NCI-H82 (cell line): Measurements from ENCODE around the gene GTF2IRD1.
"Not testable (repeated sequence)": the region's sequence is repeated elsewhere in the genome, so short reads cannot be mapped to it uniquely, and the experiment has no call there.

ENCODE experiments used
- DNase-seq: peaks from one replicate; lab custom pipeline; 2025; lab: John Stamatoyannopoulos, UW

GTF2IRD1 gene, protein sequence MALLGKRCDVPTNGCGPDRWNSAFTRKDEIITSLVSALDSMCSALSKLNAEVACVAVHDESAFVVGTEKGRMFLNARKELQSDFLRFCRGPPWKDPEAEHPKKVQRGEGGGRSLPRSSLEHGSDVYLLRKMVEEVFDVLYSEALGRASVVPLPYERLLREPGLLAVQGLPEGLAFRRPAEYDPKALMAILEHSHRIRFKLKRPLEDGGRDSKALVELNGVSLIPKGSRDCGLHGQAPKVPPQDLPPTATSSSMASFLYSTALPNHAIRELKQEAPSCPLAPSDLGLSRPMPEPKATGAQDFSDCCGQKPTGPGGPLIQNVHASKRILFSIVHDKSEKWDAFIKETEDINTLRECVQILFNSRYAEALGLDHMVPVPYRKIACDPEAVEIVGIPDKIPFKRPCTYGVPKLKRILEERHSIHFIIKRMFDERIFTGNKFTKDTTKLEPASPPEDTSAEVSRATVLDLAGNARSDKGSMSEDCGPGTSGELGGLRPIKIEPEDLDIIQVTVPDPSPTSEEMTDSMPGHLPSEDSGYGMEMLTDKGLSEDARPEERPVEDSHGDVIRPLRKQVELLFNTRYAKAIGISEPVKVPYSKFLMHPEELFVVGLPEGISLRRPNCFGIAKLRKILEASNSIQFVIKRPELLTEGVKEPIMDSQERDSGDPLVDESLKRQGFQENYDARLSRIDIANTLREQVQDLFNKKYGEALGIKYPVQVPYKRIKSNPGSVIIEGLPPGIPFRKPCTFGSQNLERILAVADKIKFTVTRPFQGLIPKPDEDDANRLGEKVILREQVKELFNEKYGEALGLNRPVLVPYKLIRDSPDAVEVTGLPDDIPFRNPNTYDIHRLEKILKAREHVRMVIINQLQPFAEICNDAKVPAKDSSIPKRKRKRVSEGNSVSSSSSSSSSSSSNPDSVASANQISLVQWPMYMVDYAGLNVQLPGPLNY

DNA sequence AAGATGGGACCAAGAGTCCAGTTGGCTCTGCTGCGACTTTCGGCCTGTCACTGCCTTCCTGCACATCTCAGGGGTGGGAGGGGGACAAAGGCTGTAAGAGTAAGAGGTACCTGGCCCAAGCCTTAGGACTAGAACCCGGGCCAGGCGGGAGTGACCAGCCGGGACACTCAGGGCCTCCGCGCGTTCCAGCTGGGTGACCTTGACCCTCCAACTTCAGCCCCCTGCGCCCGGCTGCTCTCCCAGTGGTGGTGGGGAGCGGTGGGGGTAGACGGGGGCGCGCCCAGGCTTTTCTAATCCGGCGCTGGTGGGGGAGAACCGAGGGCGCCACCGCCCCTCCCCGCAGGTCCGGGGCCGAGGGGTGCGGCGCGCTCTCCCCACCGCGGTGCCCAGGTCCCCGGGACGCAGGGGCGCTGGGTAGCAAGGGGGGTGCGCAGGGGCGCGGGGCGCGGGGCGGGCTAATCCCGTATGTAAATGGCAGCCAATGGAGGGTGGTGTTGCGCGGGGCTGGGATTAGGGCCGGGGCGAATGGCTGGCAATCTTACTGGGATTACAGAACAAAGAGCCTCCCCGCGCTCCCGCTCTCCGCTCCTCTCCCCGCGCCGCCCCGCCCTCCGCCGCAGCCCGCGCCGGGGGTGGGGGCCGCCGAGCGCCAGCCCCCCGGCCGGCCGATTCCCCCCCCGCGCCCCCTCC is at the start of gene GTF2IRD1:
GTF2IRD1 (plus strand) TSS at position 585 of the 690 bp plus-strand sequence. CDS start 54,175 bp downstream, outside the sequence.
- DNase-seq, result peak; percentile 96

DNA sequence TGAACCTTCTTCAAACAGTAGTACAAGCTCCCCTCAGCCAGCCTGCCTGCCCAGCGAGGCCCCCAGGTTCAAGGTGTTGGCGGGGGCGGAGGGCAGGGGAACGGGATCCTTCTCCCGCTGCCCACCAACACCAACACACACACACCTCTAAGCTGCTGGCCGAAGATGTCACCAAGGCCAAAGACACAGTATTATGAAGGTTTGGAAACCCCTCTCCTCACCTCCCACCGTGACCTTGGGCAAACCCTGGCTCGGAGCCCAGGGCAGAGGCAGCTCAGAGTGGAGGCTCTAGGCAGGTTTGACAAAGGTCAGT is 49.4 kb upstream of the GTF2IRD1 start:
- no peak for DNase-seq

DNA sequence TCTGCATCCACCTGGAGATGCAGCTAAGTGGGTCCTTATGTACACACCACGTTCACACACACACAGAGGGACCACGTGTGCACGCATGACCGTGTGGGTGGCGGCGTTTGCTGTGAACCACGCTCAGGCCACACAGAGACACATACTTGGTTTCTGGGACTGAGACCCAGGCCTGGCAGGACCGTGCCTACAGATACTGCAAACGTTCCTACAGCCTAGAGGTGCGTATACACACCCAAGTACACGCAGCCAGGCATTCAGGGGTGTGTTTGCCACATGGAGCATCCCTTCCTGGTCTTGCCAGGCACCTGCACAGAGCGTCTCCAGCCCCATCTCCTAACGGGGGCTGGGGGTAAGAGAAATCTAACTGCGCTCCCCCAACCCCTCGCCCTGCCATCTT is 49.0 kb upstream of the GTF2IRD1 start:
- DNase-seq, result no peak

DNA sequence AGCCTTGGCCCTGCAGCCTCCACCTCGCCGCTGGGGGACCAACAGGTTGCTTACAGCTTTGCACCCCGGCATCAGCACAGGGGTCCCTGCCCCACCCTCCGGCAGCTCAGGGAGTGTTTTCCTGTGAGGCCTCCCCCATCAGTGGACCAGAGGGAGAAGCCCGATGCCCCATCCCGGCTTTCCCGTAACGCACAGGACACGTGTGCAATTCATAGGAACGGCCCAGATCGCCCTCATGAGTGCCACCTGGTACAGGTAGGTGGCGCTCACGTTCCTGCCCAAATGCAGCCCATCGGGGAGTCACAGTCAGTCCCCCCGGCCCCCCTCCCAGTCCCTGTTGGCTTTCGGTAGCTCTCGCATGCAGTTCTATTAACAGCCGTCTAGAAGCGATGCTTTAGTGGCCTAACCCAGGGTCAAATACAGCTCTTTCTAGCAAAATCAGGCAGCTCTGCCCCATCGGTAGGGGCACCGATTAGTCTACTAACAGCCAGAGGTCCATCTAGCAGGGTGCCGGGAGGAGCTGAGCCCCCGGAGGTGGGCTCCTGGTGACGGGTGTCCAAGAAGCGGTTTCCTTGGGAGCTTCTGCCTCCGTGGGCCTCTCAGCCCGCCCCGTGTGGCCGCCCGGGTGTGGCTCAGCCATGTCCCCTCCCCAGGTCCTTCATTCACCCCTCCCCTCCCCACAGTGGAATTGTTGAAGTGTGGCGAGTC is 48.4 kb upstream of the GTF2IRD1 start:
- DNase-seq, result peak; percentile 75

DNA sequence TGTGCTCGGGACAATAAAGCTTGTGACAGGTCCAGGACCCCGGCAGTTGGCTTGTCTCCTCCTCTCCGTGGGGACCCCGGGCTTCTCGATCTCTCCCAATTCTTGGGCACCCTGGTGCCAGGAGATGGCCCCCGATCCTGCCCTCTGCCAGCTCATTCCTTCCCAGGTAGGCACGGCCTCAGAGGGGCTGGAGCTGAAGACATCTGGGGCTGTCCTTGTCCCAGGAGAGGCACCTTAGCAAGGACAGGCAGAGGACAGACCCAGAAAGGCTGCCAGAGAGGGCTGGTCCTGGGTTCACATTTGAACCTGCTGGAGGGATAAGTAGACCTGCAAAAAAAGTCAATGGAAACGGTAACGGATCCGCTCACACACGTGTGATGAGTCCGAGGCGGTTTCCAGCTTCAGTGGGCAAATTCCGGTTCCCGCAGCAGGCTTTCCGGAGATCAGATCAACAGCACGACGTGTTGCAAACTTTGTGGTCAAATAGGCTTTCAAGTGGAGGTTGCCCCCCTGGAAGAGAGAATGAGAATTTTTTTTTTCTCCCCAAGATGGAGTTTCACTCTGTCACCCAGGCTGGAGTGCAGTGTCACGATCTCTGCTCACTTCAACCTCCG is 47.7 kb upstream of the GTF2IRD1 start:
- no peak for DNase-seq

DNA sequence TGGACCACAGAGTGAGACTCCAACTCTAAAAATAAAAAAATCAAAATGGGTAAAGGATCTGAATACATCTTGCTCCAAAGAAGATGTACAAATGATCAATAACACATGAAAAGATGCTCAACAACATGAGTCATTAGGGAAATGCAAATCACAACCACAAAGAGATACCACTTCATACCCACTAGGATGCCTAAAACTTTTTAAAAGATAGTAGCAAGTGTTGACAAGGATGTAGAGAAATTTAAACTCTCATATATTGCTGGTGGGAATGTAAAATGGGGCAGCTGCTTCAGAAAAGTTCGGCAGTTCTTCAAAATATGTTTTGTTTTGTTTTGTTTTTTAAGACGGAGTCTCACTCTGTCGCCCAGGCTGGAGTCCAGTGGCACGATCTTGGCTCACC is 45.7 kb upstream of the GTF2IRD1 start:
- no peak for DNase-seq

DNA sequence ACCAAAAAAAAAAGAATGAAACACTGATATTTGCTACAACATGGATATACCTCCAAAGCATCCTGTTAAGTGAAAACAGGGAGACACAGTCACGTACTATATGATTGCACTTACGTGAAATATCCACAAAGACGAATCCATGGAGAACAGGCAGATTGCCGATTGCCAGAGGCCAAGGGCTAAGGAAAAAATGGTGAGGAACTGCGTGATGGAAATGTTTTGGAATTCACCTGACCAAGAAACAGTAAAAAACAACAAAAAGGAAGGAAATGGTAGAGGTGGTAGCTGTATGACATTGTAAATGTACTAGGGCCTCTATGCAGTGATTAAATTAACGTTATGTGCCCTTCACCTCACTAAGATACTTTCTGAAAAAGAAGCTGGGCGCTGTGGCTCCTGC is 44.1 kb upstream of the GTF2IRD1 start:
- no peak for DNase-seq

DNA sequence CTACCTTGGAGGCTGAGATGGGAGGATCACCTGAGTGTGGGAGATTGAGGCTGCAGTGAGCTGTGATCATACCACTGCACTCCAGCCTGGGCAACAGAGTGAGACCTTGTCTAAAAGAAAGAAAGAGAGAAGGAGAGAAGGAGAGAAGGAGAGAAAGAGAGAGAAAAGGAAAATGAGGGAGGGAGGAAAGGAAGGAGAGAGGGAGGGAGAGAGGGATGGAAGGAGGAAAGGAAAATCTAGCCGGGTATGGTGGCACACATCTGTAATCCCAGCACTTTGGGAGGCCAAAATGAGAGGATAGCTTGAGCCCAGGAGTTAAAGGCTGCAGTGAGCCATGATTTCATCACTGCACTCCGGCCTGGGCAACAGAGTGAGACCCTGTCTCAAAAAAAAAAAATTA is 42.9 kb upstream of the GTF2IRD1 start:
- DNase-seq, result no peak

DNA sequence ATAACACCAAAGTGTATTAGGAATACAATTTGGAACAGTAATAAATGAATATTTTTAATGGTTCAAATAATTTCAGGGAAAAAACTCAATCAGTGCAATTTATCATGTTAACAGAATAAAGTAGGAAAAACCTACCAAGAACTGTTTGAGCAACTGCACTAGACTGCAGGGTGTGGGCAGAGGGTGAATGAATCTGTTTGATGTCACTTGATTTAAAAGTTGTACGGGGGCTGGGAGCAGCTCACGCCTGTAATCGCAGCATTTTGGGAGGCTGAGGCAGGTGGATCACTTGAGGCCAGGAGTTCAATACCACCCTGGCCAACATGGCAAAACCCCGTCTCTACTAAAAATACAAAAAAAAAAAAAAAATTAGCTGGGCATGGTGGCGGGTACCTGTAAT is 42.1 kb upstream of the GTF2IRD1 start:
- not testable (repeated sequence) for DNase-seq

DNA sequence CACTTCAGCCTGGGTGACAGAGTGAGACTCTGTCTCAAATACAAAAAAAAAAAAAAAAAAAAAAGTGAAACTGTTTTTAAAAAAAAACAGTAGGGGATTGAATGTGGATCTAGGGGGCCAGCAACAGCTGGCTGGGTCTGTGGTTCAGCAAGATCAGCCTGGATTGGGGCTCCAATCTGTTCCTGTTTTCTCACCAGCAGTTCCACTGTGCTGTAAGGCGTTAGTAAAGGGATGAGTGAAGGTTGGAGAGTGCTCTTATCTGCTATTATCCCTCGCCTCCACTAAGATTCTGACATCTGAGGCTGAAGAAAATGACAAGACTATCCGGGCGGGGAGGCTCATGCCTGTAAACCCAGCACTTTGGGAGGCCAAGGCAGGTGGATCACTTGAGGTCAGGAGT is 41.6 kb upstream of the GTF2IRD1 start:
- DNase-seq, result peak; percentile 83

DNA sequence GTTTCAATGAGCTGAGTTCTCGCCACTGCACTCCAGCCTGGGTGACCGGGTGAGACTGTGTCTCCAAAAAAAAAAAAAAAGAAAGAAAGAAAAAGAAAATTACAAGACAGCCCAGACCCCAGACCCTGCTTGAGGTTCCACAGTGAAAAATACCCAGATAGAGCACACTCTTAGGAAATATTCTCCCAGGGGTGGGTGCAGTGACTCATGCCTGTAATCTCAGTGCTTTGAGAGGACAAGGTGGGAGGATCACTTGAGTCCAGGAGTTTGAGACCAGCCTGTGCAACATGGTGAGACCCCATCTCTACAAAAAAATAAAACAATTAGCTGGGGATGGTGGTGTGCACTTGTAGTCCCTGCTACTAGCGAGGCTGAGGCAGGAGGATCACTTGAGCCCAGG is 41.1 kb upstream of the GTF2IRD1 start:
- DNase-seq, result no peak

DNA sequence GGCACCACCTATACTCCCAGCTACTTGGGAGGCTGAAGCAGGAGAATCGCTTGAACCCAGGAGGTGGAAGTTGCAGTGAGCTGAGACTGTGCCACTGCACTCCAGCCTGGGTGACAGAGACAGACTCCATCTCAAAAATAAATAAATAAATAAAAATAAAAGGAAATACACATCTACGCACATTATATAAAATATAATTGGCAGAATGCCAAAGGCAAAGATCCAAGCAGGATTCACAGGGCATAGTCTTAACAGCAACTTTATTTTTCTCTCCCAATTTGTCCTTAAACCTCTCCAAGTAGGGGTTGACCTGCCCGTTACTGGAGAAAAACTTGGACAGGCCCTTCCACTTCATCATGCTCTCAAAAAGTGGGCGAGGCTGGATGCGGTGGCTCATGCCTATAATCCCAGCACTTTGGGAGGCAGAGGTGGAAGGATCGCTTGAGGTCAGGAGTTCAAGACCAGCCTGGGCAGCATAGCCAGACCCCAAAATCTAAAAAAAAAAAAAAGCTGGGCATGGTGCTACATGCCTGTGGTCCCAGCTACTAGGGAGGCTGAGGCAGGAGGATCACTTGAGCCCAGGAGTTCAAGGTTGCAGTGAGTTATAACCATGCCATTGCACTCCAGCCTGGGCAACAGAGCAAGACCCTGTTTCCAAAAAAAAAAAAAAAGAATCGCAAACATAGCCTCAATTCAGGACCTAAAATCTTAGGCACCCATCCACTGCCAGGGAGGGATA is 38.9 kb upstream of the GTF2IRD1 start:
- DNase-seq, result not testable (repeated sequence)

DNA sequence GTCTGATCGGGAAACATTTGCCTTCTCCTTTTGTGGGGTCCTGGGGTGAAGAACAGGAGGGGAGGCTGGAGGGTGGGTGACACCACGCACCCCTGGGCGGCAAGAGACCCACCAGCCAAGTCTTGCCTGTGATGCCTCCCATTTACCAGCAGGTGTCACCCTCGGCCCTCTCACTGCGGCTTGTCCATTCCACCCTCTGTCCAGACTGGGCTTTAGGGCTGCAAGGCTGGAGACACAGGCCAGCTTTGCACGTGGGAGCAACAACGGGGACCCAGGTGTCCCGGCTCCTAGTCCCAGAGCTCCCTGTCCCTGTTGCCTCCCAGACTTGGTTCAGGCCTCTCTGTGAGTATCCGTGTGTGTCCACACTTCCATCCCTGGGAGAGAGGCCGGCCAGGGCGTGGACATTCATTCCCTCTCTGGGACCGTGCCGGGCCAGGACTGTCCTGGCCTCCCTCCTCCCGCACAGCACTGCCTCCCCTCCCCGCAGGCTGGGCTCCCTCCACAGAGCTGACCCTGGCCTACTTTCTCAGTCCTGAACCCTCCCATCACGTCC is 36.2 kb upstream of the GTF2IRD1 start:
- DNase-seq, result peak; percentile 81

DNA sequence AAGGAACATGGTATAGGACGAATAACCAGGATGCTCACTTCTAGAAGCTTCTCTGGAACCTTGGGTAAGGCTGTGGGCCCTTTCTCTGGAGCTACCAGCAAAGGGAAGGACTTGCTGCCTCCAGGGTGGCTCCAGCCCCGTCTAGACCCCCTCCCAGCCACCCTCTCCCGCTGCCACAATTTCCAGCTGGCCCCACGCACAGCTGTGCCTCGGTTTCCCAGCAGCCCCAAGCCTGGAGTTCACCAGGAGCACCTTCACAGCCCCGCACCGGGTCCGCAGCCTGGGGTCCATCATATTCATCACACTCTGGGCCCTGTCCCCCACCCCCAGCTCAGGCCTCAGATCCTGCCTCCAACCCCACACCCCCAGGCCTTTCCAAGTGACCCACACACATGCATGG is 35.6 kb upstream of the GTF2IRD1 start:
- DNase-seq, result no peak

DNA sequence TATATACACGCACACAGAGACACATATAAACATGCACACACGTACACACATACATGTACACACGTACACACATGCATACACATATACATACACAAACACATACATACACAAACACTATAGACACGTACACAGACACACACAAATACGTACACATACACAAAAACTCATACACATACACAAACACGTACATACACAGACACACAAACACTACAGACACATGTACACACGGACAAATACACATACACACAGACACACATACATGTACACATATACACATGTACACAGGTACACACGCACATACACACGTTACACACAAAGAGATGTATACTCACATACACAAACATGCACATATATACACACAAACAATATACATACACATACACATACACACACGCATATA is 35.2 kb upstream of the GTF2IRD1 start:
- no peak for DNase-seq

DNA sequence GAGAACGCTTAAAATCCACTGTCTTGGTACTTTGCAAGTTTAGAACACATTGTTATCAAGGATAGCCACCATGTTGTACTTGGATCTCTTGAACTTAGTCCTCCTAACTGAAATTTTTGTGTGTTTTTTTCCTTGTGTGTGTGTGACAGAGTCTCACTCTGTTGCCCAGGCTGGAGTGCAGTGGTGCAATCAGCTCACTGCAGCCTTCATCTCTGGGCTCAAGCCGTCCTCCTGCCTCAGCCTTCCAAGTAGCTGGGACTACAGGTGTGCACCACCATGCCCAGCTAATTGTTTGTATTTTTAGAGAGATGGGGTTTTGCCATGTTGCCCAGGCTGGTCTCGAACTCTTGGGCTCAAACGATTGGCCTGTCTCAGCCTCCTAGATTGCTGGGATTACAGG is 34.5 kb upstream of the GTF2IRD1 start:
- DNase-seq, result not testable (repeated sequence)

DNA sequence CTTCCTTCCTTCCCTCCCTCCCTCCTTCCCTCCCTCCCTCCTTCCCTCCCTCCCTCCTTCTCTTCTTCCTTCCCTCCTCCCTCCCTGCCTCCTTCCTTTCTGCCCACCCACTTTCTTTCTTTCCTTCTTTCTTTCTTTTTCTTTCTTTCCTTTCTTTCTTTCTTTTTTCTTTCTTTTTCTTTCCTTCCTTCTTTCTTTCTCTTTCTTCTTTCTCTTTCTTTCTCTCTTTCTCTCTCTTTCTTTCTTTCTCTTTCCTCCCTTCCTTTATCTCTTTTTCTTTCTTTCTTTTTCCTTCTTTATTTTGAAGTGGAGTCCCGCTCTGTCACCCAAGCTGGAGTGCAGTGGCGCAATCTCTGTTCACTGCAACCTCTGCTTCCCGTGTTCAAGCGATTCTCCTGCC is 33.7 kb upstream of the GTF2IRD1 start:
- DNase-seq, result no peak

DNA sequence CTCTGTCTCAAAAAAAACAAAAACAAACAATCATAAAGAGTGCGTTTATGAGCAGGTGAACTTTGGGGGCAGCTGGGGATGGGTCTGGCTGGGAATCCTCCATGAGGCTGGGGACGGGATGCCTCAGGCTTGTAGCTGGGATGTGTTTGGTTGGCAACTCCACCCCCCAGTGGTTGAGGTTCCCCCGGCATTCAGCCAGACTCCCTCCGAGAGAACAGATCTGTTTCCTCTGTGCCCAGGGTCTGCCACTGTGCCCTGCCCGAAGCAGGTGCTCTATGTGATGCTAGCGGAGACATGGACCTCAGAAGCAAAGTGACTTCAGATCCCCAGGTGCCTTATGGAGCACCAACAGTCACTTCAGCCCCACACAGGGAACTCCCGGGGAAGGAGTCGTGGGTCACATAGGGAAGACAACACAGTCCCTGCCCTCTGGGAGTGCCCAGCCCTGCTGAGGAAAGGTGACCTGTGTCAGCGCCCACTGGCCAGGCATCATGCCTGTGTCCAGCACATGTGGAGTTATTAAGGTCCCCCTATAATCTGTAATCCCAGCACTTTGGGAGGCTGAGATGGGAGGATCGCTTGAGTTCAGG is 29.3 kb upstream of the GTF2IRD1 start:
- no peak for DNase-seq

DNA sequence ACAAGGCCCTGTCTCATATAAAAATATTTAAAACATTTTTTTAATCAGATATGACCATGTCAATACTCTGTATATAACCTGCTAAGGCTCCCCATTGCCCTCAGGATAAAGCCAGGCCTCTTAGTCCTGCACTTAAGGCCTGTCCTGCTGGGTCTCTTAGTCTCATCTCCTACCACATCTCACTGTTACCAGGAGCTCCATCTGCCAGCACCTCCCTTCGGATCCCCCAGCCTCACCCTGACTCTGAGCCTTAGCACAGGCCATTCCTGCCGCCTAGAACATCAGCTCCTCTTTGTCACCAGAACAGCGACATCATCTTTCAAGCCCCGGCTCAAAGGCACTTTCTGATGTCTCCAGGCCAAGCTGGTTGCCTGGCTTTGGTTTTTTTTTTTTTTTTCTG is 25.7 kb upstream of the GTF2IRD1 start:
- DNase-seq, result no peak

DNA sequence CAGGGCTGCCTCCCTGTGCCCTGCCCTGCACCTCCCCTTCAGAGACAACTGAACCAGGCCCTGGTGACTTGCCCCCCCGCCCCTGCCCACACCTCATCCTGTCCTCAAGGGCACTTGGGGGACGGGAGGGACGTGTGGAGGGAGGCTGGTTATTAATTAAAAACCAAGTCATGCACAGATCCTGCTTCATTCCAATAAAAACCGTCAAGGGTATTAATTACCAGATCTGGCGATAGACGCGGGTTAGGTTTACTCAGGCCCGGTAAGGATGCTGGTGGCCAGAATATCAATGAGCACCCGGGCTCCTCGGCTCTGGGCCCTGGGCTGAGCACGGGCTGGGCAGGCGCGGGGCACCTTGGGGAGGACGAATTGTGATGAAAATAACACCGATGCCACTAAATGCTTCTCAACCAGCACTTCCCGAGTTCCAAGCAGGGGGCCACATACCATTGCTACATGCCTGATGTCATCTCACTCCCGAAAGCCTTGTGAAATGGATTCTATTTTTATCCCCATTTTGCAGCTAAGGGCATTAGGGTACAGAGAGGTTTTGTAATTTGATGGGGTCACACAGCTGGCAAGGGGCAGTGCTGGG is 24.5 kb upstream of the GTF2IRD1 start:
- DNase-seq, result no peak
